ENCODE data around the gene AP4B1. TPM values are rescaled to one million over a fixed set of nuclear protein-coding genes. Genes with fewer than 3 reads are reported as not detected.

The AP4B1 gene
- total RNA-seq, 6 experiments from 2014 or later = 6.0 to 9.0 (median 7.0) TPM

DNA sequence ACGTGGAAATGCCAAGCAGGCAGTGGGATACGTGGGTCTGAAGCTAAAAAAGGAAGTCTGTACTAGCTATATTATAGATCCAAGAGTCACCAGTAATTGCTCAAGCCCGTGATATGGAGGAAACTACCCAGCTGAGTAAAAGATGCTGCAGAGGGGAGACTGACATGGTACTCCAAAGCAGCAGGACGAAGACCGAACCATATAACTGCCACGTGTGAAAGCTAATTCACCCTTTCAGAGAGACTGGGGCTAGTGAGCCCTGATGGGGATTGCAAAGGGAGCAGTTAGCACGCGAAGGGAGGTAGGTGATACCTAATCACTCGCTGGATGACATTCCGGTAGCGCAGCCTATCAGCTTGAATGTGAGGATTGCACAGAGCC is 316 bp downstream of the AP4B1 start:
- 2% methylated on average over 11 of the region's 11 CpGs for WGBS (ENCODE audit: insufficient coverage, low coverage, low lambda C conversion rate, missing lambda C conversion rate)
- peak in 3 of 4 donors; percentile 29 to 33 (median 31) for ATAC-seq
- DNase-seq = no peak
- Histone ChIP-seq H3K4me1 (peaks cover 0 to 13% (median 0%) of the 10 kb centered on the region in 4 donors), H3K27me3 (no peaks in the 10 kb centered on the region), H3K36me3 (peaks cover 0 to 11% (median 0%) of the 10 kb centered on the region in 4 donors), H3K4me3 (peak overlapping the region; percentile 67 to 76 (median 72)), H3K27ac (peak overlapping the region; percentile 87 to 96 (median 94)), H3K9me3 (no peaks in the 10 kb centered on the region)
- intact Hi-C loops (cut with DNase I) = no loop called here
- TF ChIP-seq POLR2A (IDR thresholded peaks at IDR 0.05) = no peak

DNA sequence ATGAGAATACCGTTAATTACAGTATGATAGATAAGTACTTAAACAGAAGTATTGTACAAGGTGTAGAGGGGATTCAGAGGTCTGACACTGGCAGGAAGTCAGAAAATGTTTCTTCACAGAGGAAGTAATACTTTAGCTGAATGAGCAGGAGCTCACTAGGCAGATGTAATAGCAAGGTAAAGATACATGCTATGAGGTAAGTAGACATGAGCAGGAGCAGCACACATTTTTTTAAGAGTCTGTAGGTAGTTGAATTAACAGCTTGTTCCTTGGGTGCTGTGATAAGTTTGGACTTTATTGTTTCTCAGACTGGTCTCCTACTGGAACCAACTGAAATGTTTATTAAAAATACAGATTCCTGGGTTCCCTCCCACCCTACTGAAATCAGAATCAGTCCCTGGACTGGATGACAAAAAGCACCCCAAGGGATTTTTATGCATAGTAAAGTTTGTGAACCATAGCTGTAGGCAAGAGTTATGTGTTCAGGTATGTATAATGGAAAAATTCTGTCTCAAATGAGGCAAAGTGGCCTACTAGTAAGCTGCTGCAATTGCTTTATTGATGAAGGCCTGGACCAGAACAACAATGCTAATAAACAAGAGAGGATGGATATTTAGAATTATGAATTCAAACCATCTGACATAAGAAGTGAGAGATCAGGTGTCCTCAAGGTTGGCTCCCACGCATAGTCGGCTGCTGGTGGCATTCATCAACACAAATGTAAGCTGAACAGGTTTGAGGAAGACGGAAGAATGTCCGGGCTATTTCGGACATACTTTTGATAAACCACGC is 902 bp downstream of the AP4B1 start:
- ATAC-seq (no peak), DNase-seq (no peak)
- TF ChIP-seq, protein P1, sequence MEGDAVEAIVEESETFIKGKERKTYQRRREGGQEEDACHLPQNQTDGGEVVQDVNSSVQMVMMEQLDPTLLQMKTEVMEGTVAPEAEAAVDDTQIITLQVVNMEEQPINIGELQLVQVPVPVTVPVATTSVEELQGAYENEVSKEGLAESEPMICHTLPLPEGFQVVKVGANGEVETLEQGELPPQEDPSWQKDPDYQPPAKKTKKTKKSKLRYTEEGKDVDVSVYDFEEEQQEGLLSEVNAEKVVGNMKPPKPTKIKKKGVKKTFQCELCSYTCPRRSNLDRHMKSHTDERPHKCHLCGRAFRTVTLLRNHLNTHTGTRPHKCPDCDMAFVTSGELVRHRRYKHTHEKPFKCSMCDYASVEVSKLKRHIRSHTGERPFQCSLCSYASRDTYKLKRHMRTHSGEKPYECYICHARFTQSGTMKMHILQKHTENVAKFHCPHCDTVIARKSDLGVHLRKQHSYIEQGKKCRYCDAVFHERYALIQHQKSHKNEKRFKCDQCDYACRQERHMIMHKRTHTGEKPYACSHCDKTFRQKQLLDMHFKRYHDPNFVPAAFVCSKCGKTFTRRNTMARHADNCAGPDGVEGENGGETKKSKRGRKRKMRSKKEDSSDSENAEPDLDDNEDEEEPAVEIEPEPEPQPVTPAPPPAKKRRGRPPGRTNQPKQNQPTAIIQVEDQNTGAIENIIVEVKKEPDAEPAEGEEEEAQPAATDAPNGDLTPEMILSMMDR (IDR thresholded peaks at IDR 0.05) = no peak
- no peak for TF ChIP-seq POLR2A (IDR thresholded peaks at IDR 0.05)
- intact Hi-C loops (cut with DNase I) = no loop called here
- peaks cover 0 to 13% (median 0%) of the 10 kb centered on the region in 4 donors for H3K4me1 ChIP-seq
- H3K27ac ChIP-seq = peak overlapping the region; percentile 87 to 96 (median 94)
- 27% methylated on average over 7 of the region's 7 CpGs for WGBS (ENCODE audit: insufficient coverage, low coverage, low lambda C conversion rate, missing lambda C conversion rate)
- peaks cover 0 to 12% (median 0%) of the 10 kb centered on the region in 4 donors for H3K36me3 ChIP-seq
- no peaks in the 10 kb centered on the region for H3K9me3 ChIP-seq
- H3K27me3 ChIP-seq = no peaks in the 10 kb centered on the region
- peak overlapping the region; percentile 67 to 76 (median 72) for H3K4me3 ChIP-seq

DNA sequence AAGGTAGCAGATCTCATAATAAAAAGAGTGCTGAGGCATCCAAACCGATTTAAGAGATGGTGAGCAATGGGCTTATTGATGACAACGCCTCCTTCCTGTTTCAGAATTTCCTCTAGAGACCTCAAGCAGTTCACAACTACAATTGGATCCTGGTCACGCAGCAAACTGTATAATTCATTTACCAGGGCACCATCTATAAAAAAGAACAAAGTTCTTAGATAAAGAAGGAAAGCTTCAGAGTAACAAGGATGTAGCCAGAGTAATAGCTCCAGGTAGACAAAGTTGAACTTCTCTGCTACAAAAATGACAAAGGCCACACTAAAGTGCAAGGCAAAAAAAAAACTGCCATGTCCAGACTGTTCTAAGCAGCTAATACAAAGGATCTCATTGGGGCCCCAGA is 3.4 kb downstream of the AP4B1 start:
- Histone ChIP-seq H3K4me3 (no peak overlapping the region), H3K27me3 (no peaks in the 10 kb centered on the region), H3K9me3 (no peaks in the 10 kb centered on the region), H3K4me1 (peaks cover 0 to 13% (median 0%) of the 10 kb centered on the region in 4 donors), H3K27ac (no peak overlapping the region), H3K36me3 (peaks cover 0 to 23% (median 0%) of the 10 kb centered on the region in 4 donors)
- WGBS (ENCODE audit: insufficient coverage, low coverage, low lambda C conversion rate, missing lambda C conversion rate) = 55% methylated on average over 3 of the region's 3 CpGs
- TF ChIP-seq, protein P1 (IDR thresholded peaks at IDR 0.05) = no peak
- no peak for TF ChIP-seq POLR2A (IDR thresholded peaks at IDR 0.05)
- intact Hi-C loops (cut with DNase I) = no loop called here
- ATAC-seq (no peak), DNase-seq (no peak)

GRCh38 chr1:113899111-113899510 is 5.5 kb downstream of the AP4B1 start:
- intact Hi-C loops (cut with DNase I) = no loop called here
- H3K4me1 ChIP-seq = peaks cover 0 to 8% (median 0%) of the 10 kb centered on the region in 4 donors
- H3K36me3 ChIP-seq = peaks cover 0 to 35% (median 5%) of the 10 kb centered on the region in 4 donors
- ATAC-seq = no peak
- no peaks in the 10 kb centered on the region for H3K27me3 ChIP-seq
- DNase-seq = no peak
- TF ChIP-seq POLR2A (IDR thresholded peaks at IDR 0.05) = no peak
- TF ChIP-seq, protein P1 (IDR thresholded peaks at IDR 0.05) = no peak
- H3K4me3 ChIP-seq = no peak overlapping the region
- H3K27ac ChIP-seq = no peak overlapping the region
- H3K9me3 ChIP-seq = no peaks in the 10 kb centered on the region

- no peak for DNase-seq
- TF ChIP-seq, protein P1 (IDR thresholded peaks at IDR 0.05) = no peak
- no peak for TF ChIP-seq POLR2A (IDR thresholded peaks at IDR 0.05)
- Histone ChIP-seq H3K36me3 (peaks cover 0 to 35% (median 5%) of the 10 kb centered on the region in 4 donors), H3K4me1 (peaks cover 0 to under 1% (median 0%) of the 10 kb centered on the region in 4 donors), H3K9me3 (no peaks in the 10 kb centered on the region), H3K27ac (no peak overlapping the region), H3K27me3 (no peaks in the 10 kb centered on the region), H3K4me3 (no peak overlapping the region)
- WGBS (ENCODE audit: insufficient coverage, low coverage, low lambda C conversion rate, missing lambda C conversion rate) = 100% methylated on average over 1 of the region's 1 CpG
- intact Hi-C loops (cut with DNase I) = no loop called here
- ATAC-seq = no peak
Observed at GRCh38 chr1:113898241-113898814, 6.3 kb downstream of the AP4B1 start.

Data from right lobe of liver (tissue), 6 donors.